MM.1S (cell line): ENCODE results near the gene TARS1.

Source experiments
- CTCF ChIP-seq: fragments of 300-600 bp; sonication (generic); IDR thresholded peaks from 2 replicates; pipeline ENCODE4 v1.5.1; 2016; ENCODE audit warnings: antibody characterized with exemption, low read length, mixed read lengths
- EZH2 ChIP-seq: fragments of 300-600 bp; sonication (generic); optimal IDR thresholded peaks from 2 replicates; pipeline ENCODE3; 2017; ENCODE audit warnings: low read depth, mild to moderate bottlenecking, antibody characterized with exemption, low read length, mixed read lengths
- EZH2phosphoT487 ChIP-seq: fragments of 300-600 bp; sonication (generic); IDR thresholded peaks from 2 replicates; pipeline ENCODE4 v1.6.1; 2018; ENCODE audit warnings: antibody characterized with exemption, low read length

- no peak for TF ChIP-seq CTCF
- no peak for TF ChIP-seq EZH2
- TF ChIP-seq EZH2phosphoT487 = no peak
Observed at GRCh38 chr5:33507426-33507825, 66.7 kb downstream of the TARS1 start.
